GM21529 (cell line): ENCODE results near the gene SNX32.

Experiments
- ATAC-seq: cut with Tn5 transposase; IDR thresholded peaks from one replicate; pipeline ENCODE4 v1.9.1; 2021; ENCODE audit not compliant: unreplicated experiment

The SNX32 gene

GRCh38 chr11:65833297-65834030 is at the start of gene SNX32:
SNX32 (plus strand) TSS chr11:65833963; CDS start chr11:65834066, 103 bp downstream.
- peak; percentile 89 for ATAC-seq

DNA sequence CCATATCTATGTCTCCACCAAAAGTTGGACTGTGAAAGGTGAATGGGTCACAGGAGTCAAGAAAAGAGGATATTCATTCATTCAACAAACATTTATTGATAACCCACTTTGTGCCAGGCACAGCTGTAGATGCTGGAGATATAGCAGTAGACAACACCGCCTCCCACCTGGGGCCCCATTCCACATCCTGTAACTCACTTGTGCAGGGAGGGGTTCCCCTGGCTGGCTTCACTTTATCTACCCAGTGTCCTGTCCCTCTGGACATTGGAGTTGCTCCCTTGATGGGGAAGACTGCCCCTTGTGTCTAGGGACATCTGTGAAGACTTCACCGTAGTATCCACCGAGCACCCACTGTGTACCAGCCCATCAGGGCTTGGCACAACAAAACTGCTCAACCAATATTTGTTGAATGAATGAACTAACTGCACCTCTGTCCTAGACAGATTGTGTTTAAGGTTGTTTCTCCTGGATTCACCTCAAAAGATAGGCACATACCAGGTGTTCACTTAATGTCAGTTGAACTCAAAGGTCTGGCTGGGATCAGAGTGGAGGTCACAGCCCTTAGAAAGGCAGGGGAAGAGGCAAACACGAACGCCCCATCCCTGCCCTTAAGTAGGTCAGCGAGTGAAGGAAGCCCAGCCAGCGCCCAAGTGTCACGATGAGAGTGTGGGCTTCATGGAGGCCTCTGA is 48.3 kb upstream of the SNX32 start:
- no peak for ATAC-seq

GRCh38 chr11:65786008-65786785 is 47.6 kb upstream of the SNX32 start:
- no peak for ATAC-seq

GRCh38 chr11:65786786-65787636 is 46.8 kb upstream of the SNX32 start, which contains the start of gene OVOL1:
OVOL1 (plus strand) TSS chr11:65787063; CDS start chr11:65787374, 311 bp downstream.
- no peak for ATAC-seq

DNA sequence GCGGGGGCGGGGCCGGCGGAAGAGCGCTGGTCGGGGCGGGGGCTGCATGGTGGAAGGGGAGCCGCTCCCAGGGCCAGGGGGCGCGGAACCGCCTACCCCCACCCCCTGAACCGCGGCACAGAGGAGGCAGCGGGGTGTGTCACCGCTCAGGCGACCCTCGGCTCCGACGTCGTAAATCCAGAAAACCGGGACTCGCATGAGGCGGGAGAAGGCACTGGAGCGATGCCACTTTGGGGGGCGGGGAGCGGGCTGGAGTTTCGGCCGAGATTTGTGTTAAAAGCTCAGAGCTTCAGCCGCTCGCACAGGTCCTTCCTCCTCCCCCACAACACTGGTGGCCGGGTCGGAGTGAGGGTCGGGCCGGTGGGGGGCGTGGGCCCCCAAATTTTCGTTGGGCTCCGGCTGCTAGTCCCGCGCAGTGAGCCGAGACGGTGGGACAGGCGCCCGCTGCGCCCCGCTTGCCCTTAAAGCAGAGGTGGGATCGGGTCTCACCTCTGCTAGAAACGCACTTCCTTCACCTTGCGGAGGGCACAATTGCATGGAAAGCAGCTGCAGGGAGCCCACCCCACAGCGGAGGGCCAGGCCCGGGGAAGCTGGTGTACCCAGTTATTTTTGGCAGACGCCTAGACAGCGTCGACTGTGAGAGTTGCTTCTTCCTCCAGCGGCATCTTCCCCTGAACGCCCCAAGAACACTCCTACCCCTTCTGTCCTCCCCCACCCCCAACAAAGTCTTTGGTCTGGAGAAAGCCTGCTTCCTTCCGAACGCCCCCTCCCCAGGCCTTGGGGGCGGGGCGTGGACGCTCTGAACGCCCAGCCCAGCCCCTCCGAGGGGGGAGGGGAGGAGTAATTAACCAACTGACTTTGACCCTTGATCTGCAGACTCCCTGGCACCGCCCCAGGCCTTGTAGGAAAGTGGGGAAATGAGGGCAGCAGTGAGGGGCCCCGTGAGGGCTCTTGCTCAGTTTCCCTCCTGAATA is 45.8 kb upstream of the SNX32 start:
- no peak for ATAC-seq

DNA sequence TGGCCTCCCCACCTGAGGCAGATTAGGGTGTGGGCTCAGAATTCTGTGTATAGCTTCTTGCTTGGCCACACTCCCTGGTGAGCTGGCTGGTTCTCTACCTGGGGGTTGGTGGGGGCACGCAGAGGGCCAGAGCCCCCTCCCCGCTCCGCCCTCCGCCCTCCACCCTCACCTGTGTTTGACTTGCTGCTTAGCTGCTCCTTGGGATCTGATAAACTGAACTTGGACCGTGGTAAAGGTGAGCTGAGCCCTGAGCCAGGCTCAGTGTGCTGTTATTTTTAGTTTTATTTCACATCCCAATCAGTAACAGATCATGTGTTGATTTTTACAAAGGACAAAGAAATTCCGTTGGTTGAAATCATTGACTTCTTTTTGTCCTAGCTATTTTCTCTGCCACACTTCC is 44.9 kb upstream of the SNX32 start:
- no peak for ATAC-seq

- no peak for ATAC-seq
Observed at GRCh38 chr11:65789230-65790103, 44.3 kb upstream of the SNX32 start.

GRCh38 chr11:65790104-65790901 is 43.5 kb upstream of the SNX32 start:
- ATAC-seq = no peak

DNA sequence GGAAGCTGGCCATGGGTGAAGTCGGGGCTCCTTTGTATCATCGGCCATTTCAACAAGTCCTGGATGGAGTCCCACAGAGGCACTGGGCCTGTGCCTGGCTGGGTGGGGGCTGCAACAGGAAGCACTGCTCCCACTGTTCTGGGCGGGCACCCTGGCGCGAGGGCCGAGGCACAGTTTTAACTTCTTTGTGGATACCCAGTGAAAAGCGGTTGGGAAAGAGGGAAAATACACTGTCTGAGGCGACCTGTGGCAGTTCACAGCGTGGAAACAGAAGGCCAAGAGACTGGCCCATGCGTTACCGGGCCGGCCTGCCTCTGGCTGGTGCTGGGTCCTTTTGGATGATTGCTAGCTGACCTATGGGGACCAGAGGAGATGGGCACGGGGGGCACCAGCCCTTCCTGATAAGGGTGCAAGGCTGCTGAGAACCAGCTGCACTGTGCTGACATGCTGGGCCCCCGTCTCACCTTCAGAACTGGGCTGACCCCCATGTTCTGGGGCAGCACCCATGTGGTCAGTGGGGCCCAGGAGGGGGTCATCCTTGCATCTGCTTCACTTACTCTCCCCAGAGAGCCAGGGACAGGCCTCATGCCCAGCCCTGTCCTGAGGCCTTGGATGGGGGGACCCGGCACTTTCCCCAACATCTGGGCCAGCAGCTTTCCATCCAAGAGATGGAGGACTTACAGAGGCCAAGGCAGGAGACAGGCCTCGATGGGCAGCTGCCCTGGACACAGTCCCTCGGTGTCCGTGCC is 42.7 kb upstream of the SNX32 start:
- ATAC-seq = no peak

- peak; percentile 86 for ATAC-seq
Observed at GRCh38 chr11:65791719-65792213, 42.0 kb upstream of the SNX32 start.

DNA sequence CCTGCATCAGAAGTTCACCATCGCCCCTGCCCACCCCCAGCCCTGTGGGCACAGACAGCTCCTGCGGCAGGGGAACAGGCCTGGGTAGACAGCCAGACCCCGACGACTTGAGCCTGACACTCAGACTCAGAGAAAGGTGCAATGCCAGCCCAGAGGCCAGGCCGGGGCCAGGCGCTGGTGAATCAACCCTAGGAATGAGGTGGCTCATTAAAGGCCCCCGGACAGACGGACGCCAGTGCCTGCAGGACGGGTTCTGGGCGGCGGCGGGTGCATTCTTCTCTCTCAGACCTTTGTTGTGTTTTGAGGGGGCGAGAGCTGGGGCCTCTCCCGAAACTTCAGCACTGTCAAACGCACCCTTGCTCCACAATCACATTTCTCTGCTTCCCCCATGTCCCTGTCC is 41.3 kb upstream of the SNX32 start:
- ATAC-seq = no peak

DNA sequence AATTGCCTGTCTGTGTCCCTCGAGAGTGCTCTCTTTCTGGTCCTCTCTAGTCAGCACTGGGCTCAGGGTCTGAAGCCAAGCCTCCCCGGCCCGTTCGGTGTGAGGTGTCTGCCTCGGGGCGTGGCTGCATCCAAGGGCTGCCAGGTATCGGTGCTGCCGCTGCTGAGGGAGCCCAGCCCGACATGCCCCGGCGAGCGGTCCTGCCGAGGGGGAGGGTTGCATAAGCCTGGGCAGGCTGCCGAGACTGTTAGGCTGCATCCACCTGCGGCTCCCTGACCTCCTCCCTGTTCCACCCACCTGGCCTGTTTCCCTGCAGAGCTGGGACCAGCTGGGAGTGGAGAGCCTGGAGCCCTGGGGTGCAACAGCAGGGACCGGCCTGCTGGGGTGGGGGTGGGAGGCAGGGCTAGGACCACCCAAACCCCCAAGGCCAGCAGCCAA is 40.6 kb upstream of the SNX32 start:
- no peak for ATAC-seq

DNA sequence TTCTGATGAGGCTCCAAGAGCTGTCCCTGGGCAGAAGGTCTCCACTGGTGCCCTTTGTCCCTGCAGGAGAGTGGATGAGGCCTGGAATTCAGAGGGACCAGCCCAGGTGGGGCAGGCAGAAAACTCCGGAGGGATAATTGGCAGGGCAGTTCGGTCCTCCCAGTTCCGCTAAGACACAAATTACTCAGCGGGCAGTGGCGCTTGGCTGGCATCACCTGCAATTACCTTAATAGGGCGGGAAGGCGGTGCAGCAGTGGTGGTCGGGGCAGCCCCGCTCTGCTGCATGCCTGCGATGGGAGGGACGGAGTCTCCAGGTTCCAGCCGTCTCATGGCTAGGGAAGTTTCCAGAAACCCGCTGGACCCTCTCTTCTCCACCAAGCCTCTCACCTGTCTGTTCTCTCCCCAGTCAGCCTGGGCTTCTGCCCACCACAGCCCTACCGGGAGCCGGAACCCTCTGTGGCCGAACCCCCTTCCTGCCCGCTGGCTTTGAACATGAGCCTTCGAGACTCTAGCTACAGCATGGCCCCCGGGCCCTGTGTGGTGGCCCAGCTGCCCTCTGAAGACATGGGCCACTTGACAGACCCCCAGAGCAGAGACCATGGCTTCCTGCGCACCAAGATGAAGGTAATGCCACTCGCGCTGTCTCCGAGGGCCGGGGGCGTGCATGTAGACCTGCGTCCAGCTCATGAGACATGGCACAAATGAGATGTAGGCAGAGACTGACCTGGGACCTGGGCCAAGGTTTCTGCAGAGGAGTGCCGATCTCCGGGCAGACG is 40.0 kb upstream of the SNX32 start:
- ATAC-seq = no peak

DNA sequence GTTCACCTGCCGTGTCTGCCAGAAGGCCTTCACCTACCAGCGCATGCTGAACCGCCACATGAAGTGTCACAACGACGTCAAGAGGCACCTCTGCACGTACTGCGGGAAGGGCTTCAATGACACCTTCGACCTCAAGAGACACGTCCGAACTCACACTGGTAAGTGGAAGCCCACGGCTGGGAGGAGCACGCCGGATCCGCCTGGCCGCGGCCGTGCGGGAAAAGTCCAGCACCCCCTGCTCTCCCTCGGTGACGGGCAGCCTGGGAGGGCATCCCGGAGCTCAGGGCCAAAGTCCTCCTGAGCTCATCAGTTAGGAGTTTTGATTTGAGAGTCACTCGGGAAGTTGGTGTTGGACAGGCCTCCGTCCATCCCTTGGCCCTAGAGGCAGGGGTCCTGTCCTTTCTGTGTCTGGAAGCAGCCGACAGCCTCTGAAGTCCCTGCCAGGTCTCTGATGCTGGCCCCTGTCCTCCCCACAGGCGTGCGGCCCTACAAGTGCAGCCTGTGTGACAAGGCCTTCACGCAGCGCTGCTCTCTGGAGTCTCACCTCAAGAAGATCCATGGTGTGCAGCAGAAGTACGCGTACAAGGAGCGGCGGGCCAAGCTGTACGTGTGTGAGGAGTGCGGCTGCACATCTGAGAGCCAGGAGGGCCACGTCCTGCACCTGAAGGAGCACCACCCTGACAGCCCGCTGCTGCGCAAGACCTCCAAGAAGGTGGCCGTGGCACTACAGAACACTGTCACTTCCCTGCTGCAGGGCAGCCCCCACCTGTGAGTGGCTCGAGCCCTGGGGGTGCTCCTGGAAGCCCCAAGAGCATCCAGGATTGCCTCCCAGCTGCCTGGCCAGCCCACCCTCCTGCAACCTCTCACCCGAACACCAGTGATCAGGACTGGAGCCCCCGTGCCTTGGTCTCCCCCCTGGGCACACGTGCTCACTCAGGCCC is 38.9 kb upstream of the SNX32 start:
- no peak for ATAC-seq
